DMS53 treated with DMSO at 0.1 percent for 48 hours (cell line): ENCODE measurements around the gene CREB3.

Experiments used
- DNase-seq: peaks from one replicate; lab custom pipeline; 2025; ENCODE audit not compliant: unreplicated experiment; lab: John Stamatoyannopoulos, UW

Gene CREB3

GRCh38 chr9:35748242-35748857 lies 15.9 kb downstream of the CREB3 start:
- no peak for DNase-seq

DNA sequence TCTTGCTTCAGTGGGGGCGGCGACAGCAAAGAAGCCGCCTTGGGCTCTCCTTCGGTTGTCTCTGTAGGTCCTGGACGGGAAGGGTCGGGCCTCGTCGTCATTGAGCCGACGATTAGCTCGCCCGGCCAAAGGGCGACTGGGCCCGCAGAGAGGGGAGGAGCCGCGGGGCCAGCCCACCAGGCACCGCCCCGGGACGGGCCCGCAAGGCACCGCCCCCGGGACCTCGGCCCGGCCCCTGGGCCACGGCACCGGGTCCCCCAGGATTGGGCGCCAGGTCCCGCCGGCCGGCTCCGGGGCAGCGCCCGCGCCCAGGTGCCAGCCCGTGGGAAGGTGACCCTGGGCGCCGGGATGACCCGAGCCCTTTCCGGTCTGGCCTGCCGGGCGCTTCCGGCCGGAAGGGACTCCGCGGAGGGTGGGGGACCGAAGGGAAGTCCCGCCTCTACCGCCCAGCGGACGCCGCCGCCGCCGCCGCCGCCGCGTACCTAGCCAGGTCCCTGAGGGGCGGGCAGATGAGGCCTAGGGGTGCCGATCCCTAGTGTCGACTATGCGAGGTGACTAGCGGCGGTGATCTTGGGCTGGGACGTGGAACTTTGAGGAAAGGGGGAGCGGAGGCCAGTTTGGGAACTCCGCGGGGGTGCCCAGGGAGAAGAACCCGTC lies 16.5 kb downstream of the CREB3 start, which contains the start of the genes GBA2 and RGP1:
Gene GBA2, minus strand, starts transcription at position 371 of the 657 bp plus-strand sequence. CDS start 524 bp downstream, outside the sequence.
Gene RGP1, plus strand, starts transcription at position 430 of the 657 bp plus-strand sequence. CDS start 469 bp downstream, outside the sequence.
- DNase-seq: peak; percentile 54

DNA sequence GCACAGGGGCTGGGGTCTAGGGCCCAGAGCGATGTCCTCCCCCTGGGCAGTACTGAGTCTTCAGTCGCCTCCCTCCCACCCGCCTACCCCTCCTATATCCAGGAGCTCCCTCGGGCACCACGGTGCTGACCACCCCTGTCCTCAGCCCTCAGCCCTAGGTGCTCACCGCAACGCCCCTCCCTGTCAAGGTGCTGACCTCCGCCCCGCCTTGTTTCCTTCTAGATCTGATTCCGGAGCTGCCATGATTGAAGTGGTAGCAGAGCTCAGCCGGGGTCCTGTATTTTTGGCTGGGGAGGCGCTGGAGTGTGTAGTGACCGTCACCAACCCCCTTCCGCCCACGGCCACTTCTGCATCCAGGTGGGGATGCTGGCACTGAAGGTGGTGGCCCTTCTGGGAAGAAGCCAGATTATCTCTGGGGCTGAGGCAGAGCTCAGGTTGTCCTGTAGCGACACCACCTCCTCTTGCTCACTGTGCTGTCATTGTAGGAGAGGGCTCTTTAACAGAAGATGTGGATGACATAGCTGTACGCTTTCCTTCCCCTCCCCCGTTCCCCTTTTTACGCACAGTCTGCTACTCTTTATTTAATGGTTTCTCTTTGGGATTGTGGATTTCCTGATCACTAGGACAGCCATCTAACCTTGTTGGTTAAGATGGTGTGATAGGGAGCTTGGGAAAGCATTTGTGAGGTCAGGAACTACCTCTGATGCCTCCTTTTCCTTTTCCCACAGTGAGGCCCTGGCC lies 17.2 kb downstream of the CREB3 start:
- DNase-seq: peak; percentile 7

DNA sequence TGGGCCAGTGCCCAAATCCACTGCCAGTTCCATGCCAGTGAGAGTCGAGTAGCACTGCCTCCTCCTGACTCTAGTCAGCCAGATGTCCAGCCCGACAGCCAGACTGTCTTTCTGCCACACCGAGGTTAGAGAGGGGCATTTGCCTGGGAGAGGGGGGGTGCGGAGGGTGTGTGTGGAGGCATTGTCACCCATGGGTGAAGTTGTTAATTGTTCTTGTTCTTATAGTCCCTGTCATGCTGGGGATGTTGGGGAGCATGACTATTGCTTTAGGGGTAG lies 17.7 kb downstream of the CREB3 start:
- no peak for DNase-seq

GRCh38 chr9:35753466-35753865 lies 21.0 kb downstream of the CREB3 start:
- DNase-seq: no peak

- no peak for DNase-seq
Observed at GRCh38 chr9:35754264-35754663, 21.8 kb downstream of the CREB3 start, which contains the start of gene MSMP. Gene MSMP (minus strand): TSS chr9:35754276. CDS start chr9:35754129, 147 bp downstream.

DNA sequence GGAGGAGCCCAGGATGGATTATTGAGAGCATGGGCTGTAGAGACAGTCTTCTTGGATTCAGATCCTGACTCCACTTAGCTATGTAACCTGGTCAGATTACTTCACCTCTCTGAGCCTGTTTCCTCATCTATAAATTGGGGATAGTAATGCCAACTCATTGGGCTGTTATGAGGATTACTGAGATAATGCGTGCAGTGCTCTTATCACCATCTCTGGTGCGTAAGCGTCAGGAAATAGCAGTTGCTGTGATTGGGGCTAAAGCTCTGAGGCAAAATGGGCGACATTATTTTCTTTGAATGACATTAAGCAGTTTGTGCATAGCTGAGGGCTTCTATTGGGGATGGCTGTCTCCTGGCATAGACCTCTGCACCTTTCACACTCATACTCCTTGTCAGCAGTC lies 22.6 kb downstream of the CREB3 start:
- DNase-seq: no peak

DNA sequence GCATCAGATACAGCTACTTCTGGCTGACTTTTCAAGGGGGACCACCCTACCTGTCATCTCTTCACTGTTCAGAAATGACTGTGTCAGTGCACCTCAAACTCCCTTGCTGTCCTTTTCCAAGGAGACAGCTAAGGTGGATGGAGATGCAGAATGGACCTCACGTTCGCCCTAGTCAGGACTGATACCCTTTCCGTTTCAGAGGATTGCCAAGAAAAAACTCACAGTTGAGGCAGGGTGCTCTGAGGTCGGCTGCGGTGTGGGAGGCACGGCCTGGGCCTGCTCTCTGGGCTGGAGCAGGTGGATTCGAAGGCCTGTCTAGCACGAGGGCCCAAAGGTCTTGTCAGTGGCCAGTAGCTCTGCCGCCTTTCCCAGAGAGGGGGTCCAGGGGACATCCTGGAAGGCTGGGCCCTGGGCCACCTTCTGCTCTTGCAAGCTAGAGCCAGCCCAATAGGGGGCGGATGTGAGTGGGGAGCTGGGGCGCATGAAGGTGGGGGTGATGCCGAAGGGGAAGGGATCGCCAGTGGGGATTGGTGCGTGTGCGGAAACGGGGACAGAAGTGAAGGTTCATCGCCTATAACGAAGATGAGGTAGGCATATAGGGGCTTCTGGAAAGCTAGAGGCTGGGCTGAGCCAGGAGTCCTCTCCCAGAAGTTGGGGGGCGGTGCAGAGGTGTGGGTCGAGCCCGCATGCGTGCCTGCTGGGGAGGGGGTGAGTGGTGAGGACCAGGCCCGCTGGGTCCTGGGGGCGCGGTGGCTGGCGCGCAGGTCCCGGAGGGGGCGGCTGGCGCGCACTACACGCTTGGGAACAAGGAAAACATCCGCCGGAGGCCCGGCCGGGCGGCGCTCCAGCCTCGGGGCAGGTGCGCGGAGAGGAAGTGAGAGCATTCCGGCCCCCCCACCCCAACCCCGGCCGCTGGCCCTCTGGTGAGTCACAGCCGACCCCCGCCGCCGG lies 24.1 kb downstream of the CREB3 start:
- DNase-seq: peak; percentile 25

- DNase-seq: peak; percentile 33
Observed at GRCh38 chr9:35757226-35757891, 24.9 kb downstream of the CREB3 start.

DNA sequence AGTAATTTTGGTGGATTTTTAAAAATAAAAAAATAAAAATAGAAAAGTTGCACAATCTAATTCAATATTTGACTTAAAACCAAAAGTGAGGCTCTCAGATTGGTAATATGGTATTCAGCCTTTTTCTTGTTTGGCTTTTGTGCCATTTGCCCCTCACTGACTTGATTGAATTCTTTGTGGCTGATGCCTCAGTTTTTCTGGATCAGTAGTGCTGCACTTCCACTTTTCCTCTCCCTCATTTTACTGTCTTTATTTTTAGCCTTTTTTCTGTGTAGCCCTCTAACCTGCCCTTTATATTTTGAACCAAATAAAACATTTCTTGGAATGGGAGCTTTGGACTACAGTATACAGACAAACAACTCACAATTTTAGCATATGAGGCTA lies 25.4 kb downstream of the CREB3 start:
- no peak for DNase-seq

DNA sequence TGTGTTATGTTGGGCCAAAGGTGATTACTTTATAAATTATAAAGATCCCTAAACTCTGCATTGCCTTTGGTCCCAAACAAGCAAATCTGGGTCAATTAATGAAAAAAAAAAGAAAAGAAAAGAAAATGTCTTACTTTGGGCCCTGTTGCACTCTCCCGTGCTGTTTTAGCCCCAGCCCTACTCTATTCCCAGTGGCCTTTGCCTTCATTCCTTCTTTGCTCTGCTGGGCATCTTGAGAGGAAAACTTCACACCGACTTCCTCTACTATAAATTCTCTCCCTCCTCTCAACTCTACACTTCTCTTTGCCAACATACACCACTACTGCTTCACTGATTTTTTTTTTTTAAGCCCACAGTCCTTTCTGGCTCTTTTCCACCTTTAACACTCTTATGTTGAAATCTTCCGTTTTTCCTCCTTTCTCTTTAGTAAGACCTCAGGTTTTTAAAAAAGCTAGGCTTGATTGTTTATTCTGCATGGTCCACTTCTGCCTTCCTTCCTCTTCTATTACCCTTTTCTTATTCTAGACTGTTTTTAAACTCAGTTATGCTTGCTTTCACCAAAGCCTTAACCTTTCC lies 26.1 kb downstream of the CREB3 start:
- no peak for DNase-seq

- no peak for DNase-seq
Observed at GRCh38 chr9:35759795-35760194, 27.3 kb downstream of the CREB3 start.

DNA sequence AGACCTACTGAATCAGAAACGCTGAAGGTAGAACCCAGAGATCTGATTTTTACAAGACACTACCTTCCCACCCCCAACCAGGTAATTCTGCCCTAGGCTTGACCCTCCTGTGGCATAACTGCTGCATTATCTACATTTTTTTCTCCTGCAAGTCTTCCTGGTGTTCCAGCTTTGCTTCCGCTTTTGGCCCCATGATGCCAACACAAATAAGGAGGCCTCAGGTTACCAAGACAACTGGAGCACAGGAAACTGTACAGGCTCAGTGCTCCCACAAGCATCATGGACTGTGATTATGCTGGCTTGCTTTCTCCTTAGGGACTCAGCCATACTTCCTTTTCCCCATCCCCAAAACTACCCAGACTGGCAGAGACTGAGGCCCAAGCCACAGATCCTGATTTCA lies 28.2 kb downstream of the CREB3 start:
- DNase-seq: peak; percentile 52

- DNase-seq: no peak
Observed at GRCh38 chr9:35763181-35763580, 30.7 kb downstream of the CREB3 start.

DNA sequence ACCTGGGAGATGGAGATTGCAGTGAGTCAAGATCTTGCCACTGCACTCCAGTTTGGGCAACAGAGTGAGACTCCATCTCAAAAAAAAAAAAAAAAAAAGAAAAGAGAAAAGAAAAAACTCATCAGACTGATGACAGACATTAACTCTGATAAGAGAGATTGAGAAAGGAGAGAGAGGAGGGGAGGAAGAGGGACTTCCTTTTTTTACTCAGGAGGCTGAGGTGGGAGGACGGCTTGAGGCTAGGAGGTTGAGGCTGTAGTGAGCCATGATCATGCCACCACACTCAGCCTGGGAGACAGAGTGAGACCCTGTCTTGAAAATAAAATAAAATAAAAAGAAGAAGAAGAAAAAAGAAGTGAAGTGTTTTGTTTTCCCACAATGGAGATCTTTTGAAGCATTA lies 31.3 kb downstream of the CREB3 start:
- no peak for DNase-seq

- no peak for DNase-seq
Observed at GRCh38 chr9:35766997-35767396, 34.5 kb downstream of the CREB3 start.

DNA sequence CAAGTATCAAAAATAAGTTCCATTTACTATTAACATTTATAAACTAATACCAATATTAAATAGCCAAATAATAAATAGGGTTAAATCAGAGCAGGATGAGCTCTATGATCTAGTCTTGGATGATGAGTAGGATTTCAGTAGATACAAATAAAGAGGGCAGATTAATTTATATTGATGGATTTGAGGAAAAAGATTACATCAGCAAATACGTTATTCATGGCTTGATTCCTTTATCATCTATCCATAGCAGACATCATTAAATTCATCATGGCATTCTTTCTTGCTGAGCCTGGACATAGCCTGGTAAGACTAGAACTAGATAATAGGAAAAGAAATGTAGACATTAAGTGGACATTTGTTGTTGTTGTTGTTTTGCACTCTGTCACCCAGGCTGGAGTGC lies 35.0 kb downstream of the CREB3 start:
- DNase-seq: no peak

GRCh38 chr9:35769763-35770162 lies 37.3 kb downstream of the CREB3 start:
- no peak for DNase-seq

- no peak for DNase-seq
Observed at GRCh38 chr9:35771075-35771433, 38.6 kb downstream of the CREB3 start.

DNA sequence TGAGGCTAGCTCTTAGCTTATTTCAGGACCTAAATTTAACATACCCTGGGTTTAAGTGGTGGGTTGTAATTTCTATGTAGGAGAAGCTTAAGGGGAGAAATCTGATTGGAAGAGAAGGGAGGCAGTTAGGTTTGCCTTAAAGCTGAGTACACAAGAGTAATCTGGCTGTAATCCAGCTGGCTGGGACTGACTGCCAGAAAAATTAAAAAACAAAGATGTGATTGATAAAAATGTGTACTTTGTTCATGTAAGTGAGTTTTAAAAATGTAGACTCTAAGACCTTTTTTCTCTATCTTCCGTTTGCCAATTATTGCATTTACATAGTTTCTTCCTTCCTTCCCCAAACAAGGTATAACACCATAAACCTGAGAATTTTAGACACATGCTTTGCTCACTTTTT lies 39.1 kb downstream of the CREB3 start:
- peak; percentile 16 for DNase-seq
